NCI-H82 treated with DMSO at 0.1 percent for 48 hours (cell line): ENCODE data around the gene EFEMP1.
"Not testable (repeated sequence)": the region's sequence is repeated elsewhere in the genome, so short reads cannot be mapped to it uniquely, and the experiment has no call there.

Experiments used
- DNase-seq: peaks from one replicate; lab custom pipeline; 2025; ENCODE audit not compliant: unreplicated experiment; lab: John Stamatoyannopoulos, UW

Gene EFEMP1

GRCh38 chr2:55869637-55870325, 53.8 kb downstream of the EFEMP1 start:
- DNase-seq: no peak

- DNase-seq: no peak
Observed at GRCh38 chr2:55865096-55865835, 58.3 kb downstream of the EFEMP1 start.

DNA sequence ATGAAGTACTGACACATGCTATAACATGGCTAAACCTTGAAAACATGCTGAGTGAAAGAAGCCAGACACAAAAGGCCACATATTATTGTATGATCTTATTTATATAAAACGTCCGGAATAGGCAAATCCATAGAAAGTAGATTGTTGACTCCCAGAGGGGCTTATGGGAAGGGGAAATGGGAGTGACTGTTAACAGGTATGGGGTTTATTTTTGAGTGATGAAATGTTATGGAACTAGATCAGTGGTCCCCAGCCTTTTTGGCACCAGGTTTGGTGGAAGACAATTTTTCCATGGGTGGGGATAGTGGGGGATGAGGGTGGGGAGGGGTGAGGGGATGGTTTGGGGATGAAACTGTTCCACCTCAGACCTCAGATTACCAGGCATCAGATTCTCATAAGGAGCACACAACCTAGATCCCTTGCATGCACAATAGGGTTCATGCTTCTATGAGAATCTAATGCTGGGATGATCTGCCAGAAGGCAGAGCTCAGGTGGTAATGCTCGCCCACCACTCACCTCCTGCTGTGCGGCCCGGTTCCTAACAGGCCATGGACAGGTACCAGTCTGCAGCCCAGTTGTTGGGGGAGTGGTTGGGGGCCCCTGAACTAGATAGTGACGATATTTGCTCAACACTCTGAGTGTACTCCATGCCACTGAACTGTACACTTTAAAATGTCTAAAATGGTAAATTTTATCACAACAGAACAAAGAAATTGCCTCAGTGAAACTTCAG, 59.1 kb downstream of the EFEMP1 start:
- no peak for DNase-seq

- DNase-seq: no peak
Observed at GRCh38 chr2:55862673-55863390, 60.8 kb downstream of the EFEMP1 start.

DNA sequence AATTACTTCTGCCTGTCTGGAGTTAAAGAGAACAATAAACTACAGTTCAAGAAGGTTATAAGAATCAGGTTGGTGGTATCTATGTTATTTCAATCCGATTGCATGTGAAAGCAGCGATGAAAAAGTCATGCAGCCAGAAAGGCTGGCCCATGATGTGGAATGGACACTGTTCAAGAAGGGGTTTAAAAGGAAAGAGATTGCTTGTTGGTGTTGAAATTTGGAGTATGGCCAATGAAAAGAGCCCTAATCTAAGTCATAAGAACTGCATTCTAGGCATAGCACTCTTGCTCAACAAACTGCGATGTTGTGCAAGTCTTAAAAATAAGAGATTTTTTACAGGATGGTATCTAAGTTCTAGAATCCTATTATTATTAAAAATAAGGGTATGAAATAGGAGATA, 61.3 kb downstream of the EFEMP1 start:
- DNase-seq: no peak

DNA sequence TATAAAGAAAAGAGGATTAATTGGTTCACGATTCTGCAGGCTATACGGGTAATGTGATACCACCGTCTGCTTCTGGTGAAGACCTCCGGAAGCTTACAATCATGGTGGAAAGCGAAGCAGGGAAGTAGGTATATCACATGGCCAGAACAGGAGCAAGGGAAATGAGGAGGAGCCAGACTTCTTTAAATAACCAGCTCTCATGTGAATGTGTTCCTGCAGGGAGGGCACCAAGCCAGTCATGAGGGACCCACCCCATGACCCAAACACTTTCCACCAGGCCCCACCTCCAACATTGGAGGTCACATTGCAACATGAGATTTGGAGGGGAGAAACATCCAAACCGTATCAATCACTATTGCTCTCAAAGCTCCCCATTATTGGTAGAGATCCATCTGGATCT, 61.8 kb downstream of the EFEMP1 start:
- DNase-seq: no peak

GRCh38 chr2:55860832-55861231, 62.8 kb downstream of the EFEMP1 start:
- no peak for DNase-seq

DNA sequence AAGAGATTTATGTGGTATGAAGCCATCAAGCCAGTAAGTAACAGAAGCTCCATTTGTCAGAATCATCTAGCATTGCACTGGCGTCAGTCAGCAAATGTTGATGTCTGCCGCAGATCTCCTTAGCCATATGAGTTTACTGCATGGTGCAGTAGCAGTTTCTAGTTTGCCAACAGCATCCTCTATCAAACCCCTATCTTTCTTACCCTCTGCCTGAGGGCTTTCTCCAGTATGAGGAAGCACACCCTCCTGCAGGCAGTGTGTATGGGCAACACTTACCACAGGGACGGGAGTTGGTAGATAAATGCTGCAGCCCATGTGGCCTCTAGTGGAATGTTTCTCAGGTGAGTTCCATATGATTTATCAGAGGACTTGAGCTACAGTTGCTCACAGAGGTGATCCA, 63.7 kb downstream of the EFEMP1 start:
- no peak for DNase-seq

DNA sequence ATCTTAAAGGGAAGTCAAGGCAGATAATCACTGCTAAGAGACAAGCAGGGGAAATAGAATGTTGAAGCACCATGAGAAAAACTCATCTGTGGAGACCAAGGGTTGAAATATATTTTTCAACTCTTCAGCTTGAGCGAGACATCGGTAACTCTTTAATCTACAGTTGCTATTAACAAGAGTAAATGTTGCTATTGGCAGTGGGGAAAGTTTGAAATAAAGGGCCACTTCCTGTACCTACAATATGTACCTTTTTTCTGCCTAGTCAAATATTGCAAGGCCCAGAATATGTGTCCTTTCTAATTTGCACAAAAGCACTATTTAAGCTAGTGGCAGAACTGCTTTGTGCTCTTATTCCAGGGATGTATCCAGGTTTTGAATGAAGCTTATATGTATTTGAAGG, 65.8 kb downstream of the EFEMP1 start:
- no peak for DNase-seq

- DNase-seq: no peak
Observed at GRCh38 chr2:55856936-55857335, 66.6 kb downstream of the EFEMP1 start.

GRCh38 chr2:55848096-55848495, 75.5 kb downstream of the EFEMP1 start:
- no peak for DNase-seq

- no peak for DNase-seq
Observed at GRCh38 chr2:55846426-55846825, 77.2 kb downstream of the EFEMP1 start.

- DNase-seq: no peak
Observed at GRCh38 chr2:55844986-55845385, 78.6 kb downstream of the EFEMP1 start.

DNA sequence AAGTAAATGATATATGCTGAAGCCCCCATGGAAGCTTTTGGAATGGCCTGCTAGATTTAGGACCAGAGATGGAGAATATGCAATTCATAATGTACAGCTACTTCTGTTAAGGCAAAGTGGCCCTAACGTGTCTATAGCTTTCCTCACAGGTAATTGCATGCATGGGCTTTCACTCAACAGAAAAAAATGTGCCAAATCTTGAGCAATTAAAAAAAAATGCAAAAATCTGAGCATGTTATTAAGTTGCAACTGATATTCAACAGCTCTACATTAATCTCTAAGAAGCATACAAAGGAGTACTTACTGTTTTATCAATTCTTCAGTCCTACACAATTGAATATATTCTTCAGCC, 79.6 kb downstream of the EFEMP1 start:
- no peak for DNase-seq

DNA sequence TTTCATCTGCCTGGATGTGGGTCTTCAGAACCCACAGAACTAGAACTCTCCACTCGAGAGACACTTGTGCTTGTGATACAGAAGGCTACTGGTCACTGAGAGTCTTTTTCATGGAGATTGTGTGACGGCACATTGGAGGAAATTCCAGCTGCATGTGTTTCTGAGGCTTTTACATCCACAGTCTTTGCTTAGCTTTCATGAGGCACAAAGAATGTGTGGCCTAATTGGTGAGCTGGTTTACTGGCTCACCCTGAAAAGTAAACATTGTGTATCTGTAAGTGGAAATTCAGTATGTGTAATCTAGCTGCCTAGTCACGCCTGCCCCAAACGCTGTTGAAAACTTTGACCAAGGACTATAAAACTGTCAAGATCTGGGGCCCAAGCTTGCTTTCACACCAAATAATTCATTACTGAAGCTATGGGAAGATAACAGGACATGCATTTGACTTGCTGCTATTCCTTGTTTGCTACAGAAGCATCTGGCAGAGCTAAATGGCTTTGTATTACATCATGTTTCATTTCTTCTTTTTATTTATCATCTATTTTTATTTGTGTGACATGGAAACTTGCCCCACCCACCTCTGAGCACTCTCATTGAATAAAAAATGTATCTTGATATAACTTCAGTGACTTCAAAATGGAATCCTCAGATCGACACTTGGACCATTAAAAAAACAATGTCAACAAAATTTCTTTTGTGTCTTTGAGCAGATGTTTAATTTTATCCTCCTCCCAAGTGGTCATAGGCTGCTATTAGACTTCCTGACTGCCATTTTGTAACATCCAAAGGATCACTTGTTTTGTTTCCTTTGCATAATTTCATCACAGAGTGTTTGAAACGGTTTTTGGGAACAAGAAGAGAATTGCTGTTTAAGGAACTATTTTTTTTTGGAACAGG, 80.2 kb downstream of the EFEMP1 start:
- DNase-seq: no peak

DNA sequence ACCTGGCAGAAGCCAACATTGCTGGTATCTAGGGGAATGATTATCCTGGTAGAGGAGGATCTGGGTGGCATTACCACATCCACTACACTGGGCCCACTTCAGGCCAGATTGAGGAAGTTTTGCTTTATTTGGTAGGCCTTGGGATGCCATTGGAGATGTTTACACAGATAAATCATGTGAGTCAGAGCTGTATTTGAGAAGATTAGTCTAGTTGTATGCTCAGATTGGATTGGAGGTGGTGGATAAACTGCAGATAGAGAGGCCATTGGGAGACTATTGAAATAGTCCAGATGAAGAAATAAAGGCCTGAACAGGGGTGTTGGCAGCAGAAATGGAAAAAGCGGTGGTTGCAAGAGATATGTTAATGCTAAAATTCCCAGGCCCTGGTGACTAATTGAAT, 81.5 kb downstream of the EFEMP1 start:
- no peak for DNase-seq

- no peak for DNase-seq
Observed at GRCh38 chr2:55840460-55840859, 83.1 kb downstream of the EFEMP1 start.

DNA sequence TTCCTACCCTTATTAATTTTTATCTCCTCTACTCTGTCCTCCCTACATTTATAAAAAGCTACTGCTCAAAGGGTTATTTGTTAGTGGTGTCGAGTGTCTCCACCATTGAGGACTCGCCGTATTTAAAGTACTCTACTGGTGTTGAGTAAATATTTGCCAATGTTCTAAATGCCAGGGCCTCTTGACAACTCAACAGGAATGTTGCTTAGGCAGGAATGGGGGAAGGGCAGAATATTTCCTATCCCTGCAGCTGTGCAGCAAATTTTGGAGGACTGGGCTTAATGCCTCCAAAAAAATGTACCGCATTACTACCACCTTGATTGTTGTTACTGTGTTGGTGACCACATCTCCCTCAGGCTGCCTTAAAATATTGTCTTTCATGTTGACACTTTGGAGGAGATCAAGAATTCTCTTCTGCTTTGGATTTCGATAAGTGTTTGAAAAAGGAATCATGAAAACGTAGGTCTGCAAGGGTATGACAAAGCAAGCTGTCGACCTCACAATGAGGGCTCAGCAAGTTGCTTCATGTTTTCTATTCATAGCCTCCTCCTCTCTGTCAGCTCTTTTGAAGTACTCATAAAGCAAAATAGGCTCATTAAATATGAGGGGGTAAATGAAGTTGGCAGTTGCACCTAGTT, 84.3 kb downstream of the EFEMP1 start:
- DNase-seq: no peak

GRCh38 chr2:55838653-55839052, 84.9 kb downstream of the EFEMP1 start:
- DNase-seq: no peak

DNA sequence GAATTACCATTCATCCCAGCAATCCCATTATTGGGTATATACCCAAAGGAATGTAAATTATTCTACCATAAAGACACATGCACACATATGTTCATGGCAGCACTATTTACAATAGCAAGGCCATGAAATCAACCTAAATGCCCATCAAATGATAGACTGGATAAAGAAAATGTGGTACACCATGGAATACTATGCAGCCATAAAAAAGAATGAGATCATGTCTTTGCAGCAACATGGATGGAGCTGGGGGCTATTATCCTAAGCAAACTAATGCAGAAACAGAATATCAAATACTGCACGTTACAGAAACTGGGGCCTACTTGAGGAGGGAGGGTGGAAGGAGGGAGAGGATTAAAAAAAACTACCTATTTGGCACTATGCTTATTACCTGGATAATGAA, 85.5 kb downstream of the EFEMP1 start:
- DNase-seq: not testable (repeated sequence)
